Measurements from ENCODE around the gene PRODH.
"Not testable (repeated sequence)": the region's sequence is repeated elsewhere in the genome, so short reads cannot be mapped to it uniquely, and the experiment has no call there.

Gene PRODH

GRCh38 chr22:18961201-18961600 lies 25.1 kb upstream of the PRODH start:
- not testable (repeated sequence) for H3K4me3 ChIP-seq (ENCODE audit: low read length, poor library complexity, severe bottlenecking); H3K9ac ChIP-seq (ENCODE audit: low read depth, low read length, poor library complexity, severe bottlenecking); H3K4me1 ChIP-seq (ENCODE audit: insufficient read depth, low read length, poor library complexity, severe bottlenecking); H3K4me2 ChIP-seq (ENCODE audit: low read depth, low read length, poor library complexity, severe bottlenecking); H4K20me1 ChIP-seq (ENCODE audit: insufficient read depth, low read length, poor library complexity, severe bottlenecking); H3K79me2 ChIP-seq (ENCODE audit: insufficient read depth, low read length); H3K9me3 ChIP-seq (ENCODE audit: insufficient read depth, low read depth, low read length); H3K9me2 ChIP-seq (replicated peaks; ENCODE audit: low read depth, low read length); H3F3A ChIP-seq (ENCODE audit: low read depth); H3K27me3 ChIP-seq (ENCODE audit: insufficient read depth, low read length, poor library complexity, severe bottlenecking); H3K36me3 ChIP-seq (ENCODE audit: insufficient read depth, low read length); H2AFZ ChIP-seq (ENCODE audit: low read length)

DNA sequence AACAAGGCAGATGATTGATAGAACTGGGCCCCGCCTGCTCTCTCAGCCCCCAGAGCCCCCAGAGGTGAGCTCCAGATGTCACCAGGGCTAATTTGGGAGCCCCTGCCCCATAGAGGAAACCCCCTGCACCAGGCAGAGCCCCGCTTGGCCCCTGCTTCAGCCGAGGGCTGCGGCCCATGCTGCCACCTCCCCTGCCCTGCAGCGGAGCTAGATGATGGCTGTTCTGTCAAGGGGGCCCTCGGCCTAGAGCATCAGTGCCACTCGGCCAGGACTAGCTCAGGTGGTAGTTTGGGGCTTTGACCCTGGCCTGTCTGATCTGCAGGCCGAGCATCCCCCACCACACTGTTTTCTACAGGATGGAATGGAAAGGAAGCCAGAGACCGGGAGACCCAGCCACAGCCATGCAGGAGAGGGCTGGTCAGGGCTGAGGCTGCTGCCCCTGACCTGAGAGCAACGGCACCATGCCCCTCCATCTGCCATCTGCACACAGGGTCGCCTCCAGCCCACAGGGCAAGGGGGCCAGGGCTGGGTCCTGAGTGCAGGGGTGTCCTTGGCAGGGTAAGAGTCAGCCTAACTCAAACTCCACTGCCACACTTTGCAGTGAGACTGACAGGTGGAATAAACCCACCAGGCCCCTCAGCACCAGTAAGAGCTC lies 24.2 kb upstream of the PRODH start:
- H4K20me1 ChIP-seq (ENCODE audit: insufficient read depth, low read length, poor library complexity, severe bottlenecking); H3K4me1 ChIP-seq (ENCODE audit: insufficient read depth, low read length, poor library complexity, severe bottlenecking); H3K9me2 ChIP-seq (replicated peaks; ENCODE audit: low read depth, low read length); H3K4me3 ChIP-seq (ENCODE audit: low read length, poor library complexity, severe bottlenecking); H3K9me3 ChIP-seq (ENCODE audit: insufficient read depth, low read depth, low read length); H3K27me3 ChIP-seq (ENCODE audit: insufficient read depth, low read length, poor library complexity, severe bottlenecking); H3K9ac ChIP-seq (ENCODE audit: low read depth, low read length, poor library complexity, severe bottlenecking); H3K79me2 ChIP-seq (ENCODE audit: insufficient read depth, low read length); H3K36me3 ChIP-seq (ENCODE audit: insufficient read depth, low read length); H3F3A ChIP-seq (ENCODE audit: low read depth); H2AFZ ChIP-seq (ENCODE audit: low read length); H3K4me2 ChIP-seq (ENCODE audit: low read depth, low read length, poor library complexity, severe bottlenecking): not testable (repeated sequence)

GRCh38 chr22:18959741-18960140 lies 23.6 kb upstream of the PRODH start:
- H3K4me3 ChIP-seq (ENCODE audit: low read length, poor library complexity, severe bottlenecking); H2AFZ ChIP-seq (ENCODE audit: low read length); H3K4me2 ChIP-seq (ENCODE audit: low read depth, low read length, poor library complexity, severe bottlenecking): not testable (repeated sequence)

DNA sequence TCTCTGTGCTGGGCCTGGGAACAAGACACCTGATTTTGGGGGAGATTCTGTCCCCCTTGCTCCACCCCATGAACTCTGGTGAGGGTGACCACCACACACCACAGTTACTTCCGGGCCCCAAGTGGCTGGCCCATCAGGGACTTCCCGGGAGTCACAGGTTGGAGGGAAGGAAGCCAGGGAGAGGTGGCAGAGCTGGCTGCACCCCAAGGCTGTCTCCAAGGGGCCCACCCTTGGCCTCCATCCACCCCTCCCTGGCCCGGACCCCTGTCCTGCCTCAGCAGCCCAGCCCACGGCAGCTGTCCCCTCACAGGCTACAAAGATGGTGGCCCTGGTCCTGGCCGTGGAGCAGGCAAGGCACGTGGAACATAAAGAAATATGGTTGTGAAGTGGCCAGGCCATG lies 23.2 kb upstream of the PRODH start:
- H3K9ac ChIP-seq (ENCODE audit: low read depth, low read length, poor library complexity, severe bottlenecking); H3K4me3 ChIP-seq (ENCODE audit: low read length, poor library complexity, severe bottlenecking); H4K20me1 ChIP-seq (ENCODE audit: insufficient read depth, low read length, poor library complexity, severe bottlenecking); H3K79me2 ChIP-seq (ENCODE audit: insufficient read depth, low read length); H3K9me2 ChIP-seq (replicated peaks; ENCODE audit: low read depth, low read length); H3K4me1 ChIP-seq (ENCODE audit: insufficient read depth, low read length, poor library complexity, severe bottlenecking); H3K4me2 ChIP-seq (ENCODE audit: low read depth, low read length, poor library complexity, severe bottlenecking); H3F3A ChIP-seq (ENCODE audit: low read depth); H3K36me3 ChIP-seq (ENCODE audit: insufficient read depth, low read length); H2AFZ ChIP-seq (ENCODE audit: low read length); H3K9me3 ChIP-seq (ENCODE audit: insufficient read depth, low read depth, low read length); H3K27me3 ChIP-seq (ENCODE audit: insufficient read depth, low read length, poor library complexity, severe bottlenecking): not testable (repeated sequence)

More at GRCh38 chr22:18959741-18960140, 23.6 kb upstream of the PRODH start:
- H3K36me3 ChIP-seq (ENCODE audit: insufficient read depth, low read length); H3K4me1 ChIP-seq (ENCODE audit: insufficient read depth, low read length, poor library complexity, severe bottlenecking); H3K27me3 ChIP-seq (ENCODE audit: insufficient read depth, low read length, poor library complexity, severe bottlenecking); H4K20me1 ChIP-seq (ENCODE audit: insufficient read depth, low read length, poor library complexity, severe bottlenecking); H3K9me3 ChIP-seq (ENCODE audit: insufficient read depth, low read depth, low read length); H3F3A ChIP-seq (ENCODE audit: low read depth); H3K9ac ChIP-seq (ENCODE audit: low read depth, low read length, poor library complexity, severe bottlenecking); H3K9me2 ChIP-seq (replicated peaks; ENCODE audit: low read depth, low read length); H3K79me2 ChIP-seq (ENCODE audit: insufficient read depth, low read length): not testable (repeated sequence)

DNA sequence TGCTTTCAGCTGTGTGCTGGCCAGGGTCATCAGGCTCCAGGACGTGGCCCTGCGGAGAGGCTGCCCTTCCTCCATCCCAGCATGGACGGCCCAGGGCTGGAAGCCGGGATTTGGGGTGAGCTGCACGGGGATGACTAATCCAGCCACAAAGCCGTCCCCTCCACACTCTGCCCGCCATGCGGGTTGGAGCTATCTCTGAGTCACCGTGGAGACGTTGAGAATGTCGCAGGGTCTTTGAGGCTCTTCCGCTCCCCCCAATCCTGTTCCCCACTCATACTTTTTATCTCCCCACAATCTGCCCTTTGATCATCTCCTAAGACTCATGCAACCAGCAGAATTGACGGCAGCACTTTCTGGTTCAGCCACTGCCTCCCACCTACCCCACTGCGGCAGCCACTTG lies 22.6 kb upstream of the PRODH start:
- H3K4me3 ChIP-seq (ENCODE audit: low read length, poor library complexity, severe bottlenecking); H3F3A ChIP-seq (ENCODE audit: low read depth); H3K4me2 ChIP-seq (ENCODE audit: low read depth, low read length, poor library complexity, severe bottlenecking); H3K9me2 ChIP-seq (replicated peaks; ENCODE audit: low read depth, low read length); H3K9ac ChIP-seq (ENCODE audit: low read depth, low read length, poor library complexity, severe bottlenecking); H3K9me3 ChIP-seq (ENCODE audit: insufficient read depth, low read depth, low read length); H3K4me1 ChIP-seq (ENCODE audit: insufficient read depth, low read length, poor library complexity, severe bottlenecking); H4K20me1 ChIP-seq (ENCODE audit: insufficient read depth, low read length, poor library complexity, severe bottlenecking); H3K79me2 ChIP-seq (ENCODE audit: insufficient read depth, low read length); H3K36me3 ChIP-seq (ENCODE audit: insufficient read depth, low read length); H3K27me3 ChIP-seq (ENCODE audit: insufficient read depth, low read length, poor library complexity, severe bottlenecking); H2AFZ ChIP-seq (ENCODE audit: low read length): not testable (repeated sequence)

DNA sequence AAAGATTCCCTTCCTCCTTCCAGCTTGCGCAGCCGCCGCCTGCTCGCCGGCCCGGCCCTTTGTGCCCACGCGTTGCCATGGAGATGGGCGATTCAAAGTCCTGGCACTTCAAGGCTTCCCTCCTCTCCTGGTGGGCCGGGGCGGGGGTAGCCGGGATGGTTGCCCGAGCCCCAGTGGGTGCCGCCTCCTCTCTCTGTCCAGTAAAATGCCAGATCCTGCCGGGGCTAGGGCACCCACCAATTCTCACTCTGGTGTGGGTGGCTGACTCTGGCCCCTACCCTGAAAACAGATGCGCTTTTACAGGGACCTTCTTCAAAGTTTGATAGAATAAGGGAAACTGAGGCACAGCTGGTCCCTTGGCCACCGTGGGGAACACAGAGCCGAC lies 22.2 kb upstream of the PRODH start:
- H3K9ac ChIP-seq (ENCODE audit: low read depth, low read length, poor library complexity, severe bottlenecking); H3K36me3 ChIP-seq (ENCODE audit: insufficient read depth, low read length); H3K27me3 ChIP-seq (ENCODE audit: insufficient read depth, low read length, poor library complexity, severe bottlenecking); H3K9me3 ChIP-seq (ENCODE audit: insufficient read depth, low read depth, low read length); H4K20me1 ChIP-seq (ENCODE audit: insufficient read depth, low read length, poor library complexity, severe bottlenecking); H3K4me2 ChIP-seq (ENCODE audit: low read depth, low read length, poor library complexity, severe bottlenecking); H3F3A ChIP-seq (ENCODE audit: low read depth); H3K9me2 ChIP-seq (replicated peaks; ENCODE audit: low read depth, low read length); H3K4me1 ChIP-seq (ENCODE audit: insufficient read depth, low read length, poor library complexity, severe bottlenecking); H2AFZ ChIP-seq (ENCODE audit: low read length); H3K4me3 ChIP-seq (ENCODE audit: low read length, poor library complexity, severe bottlenecking); H3K79me2 ChIP-seq (ENCODE audit: insufficient read depth, low read length): not testable (repeated sequence)

GRCh38 chr22:18957621-18958320 lies 21.7 kb upstream of the PRODH start:
- not testable (repeated sequence) for H3F3A ChIP-seq (ENCODE audit: low read depth); H4K20me1 ChIP-seq (ENCODE audit: insufficient read depth, low read length, poor library complexity, severe bottlenecking); H3K9me3 ChIP-seq (ENCODE audit: insufficient read depth, low read depth, low read length); H3K4me2 ChIP-seq (ENCODE audit: low read depth, low read length, poor library complexity, severe bottlenecking); H3K9me2 ChIP-seq (replicated peaks; ENCODE audit: low read depth, low read length); H3K4me1 ChIP-seq (ENCODE audit: insufficient read depth, low read length, poor library complexity, severe bottlenecking); H3K79me2 ChIP-seq (ENCODE audit: insufficient read depth, low read length); H2AFZ ChIP-seq (ENCODE audit: low read length); H3K4me3 ChIP-seq (ENCODE audit: low read length, poor library complexity, severe bottlenecking); H3K9ac ChIP-seq (ENCODE audit: low read depth, low read length, poor library complexity, severe bottlenecking); H3K27me3 ChIP-seq (ENCODE audit: insufficient read depth, low read length, poor library complexity, severe bottlenecking); H3K36me3 ChIP-seq (ENCODE audit: insufficient read depth, low read length)

Data from Loucy (cell line).